AG04449 (cell line): ENCODE results near the gene ZNF580.

Experiments used
- CTCF ChIA-PET: fragments of 350-600 bp; formaldehyde crosslinking; extraction: SDS; loops from one replicate; lab custom pipeline; 2021; ENCODE audit warnings: antibody characterized with exemption; lab: Yijun Ruan, JAX
- POLR2A ChIA-PET: fragments of 400-600, 350-600 bp; formaldehyde crosslinking; extraction: SDS; loops from one replicate; lab custom pipeline; 2020; ENCODE audit warnings: antibody characterized with exemption, inconsistent platforms; lab: Yijun Ruan, JAX
- DNase-seq: peaks from one replicate; pipeline ENCODE4 v3.0.0-alpha.2; 2010; ENCODE audit warnings: low read depth, low spot score
- H3K4me3 ChIP-seq: 2 replicates; pipeline ENCODE4 v1.5.1; 2011; ENCODE audit warnings: low read depth, mild to moderate bottlenecking, control low read depth, low read length
- CTCF ChIP-seq: IDR thresholded peaks from one replicate; pipeline ENCODE4 v1.5.1; 2011; ENCODE audit warnings: mild to moderate bottlenecking, moderate library complexity, low read length, control low read depth, inconsistent platforms; ENCODE audit not compliant: insufficient read depth; ENCODE audit errors: missing control alignments

The ZNF580 gene

GRCh38 chr19:55647732-55648584 lies 7.2 kb downstream of the ZNF580 start, which contains the start of gene CCDC106:
Gene CCDC106, plus strand, starts transcription at chr19:55648212. Its CDS starts 835 bp downstream, at chr19:55649047.
- POLR2A ChIA-PET: interaction anchor here (0.6 to 0.7 kb wide), 2 partner anchors 13 to 74 kb away, joined by 3 read pairs; no protein-coding TSS in a partner anchor
- peak within 1 kb of the TSS; percentile 84 for H3K4me3 ChIP-seq
- CTCF ChIA-PET: interaction anchor here (1.1 to 5.7 kb wide), 5 partner anchors 12 to 180 kb away, joined by 3 to 51 read pairs (median 9); no protein-coding TSS in a partner anchor
- no peak for TF ChIP-seq CTCF
- DNase-seq: no peak

DNA sequence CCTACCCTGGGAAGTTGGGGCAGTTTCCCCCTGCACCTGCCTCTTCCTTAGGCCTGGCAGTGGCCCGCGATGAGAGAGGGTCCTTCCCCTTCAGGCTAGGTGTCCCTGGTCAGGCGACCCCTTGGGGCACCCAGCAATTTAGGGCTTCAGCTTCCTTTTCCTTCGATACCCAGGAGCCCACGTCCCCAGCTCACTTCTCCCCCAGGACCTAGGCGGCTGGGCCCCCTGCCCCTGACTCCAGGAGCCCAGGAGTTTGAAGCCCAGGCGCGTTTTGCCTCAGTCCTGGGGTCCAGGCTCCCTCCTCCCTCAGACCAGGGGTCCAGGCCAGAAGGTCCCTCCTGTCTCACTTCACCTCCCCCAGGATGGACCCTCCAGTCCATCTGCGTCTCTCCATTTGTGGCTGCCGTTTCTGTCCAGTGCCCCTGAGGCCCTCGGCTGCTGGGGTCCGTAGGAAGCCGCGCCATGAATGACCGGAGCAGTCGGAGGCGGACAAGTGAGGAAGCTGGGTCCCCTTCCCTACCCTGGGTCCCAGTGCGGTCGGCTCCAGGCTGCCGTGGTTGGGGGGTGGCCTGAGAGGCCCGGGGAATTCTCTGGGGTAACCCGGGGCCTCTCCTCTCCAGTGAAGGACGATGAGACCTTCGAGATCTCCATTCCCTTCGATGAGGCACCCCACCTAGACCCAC lies 7.9 kb downstream of the ZNF580 start:
- no peak for DNase-seq
- H3K4me3 ChIP-seq: peak overlapping the region; percentile 84
- no peak for TF ChIP-seq CTCF
- ChIA-PET POLR2A (interaction anchor here (0.6 kb wide), 1 partner anchor 74 kb away, joined by 3 read pairs; no protein-coding TSS in a partner anchor), CTCF (interaction anchor here (0.9 to 5.7 kb wide), 5 partner anchors 11 to 24 kb away, joined by 3 to 51 read pairs (median 5); no protein-coding TSS in a partner anchor)

GRCh38 chr19:55649268-55650125 lies 8.7 kb downstream of the ZNF580 start:
- ChIA-PET CTCF (interaction anchor here (0.9 to 5.7 kb wide), 3 partner anchors 12 to 17 kb away, joined by 3 to 51 read pairs (median 5); no protein-coding TSS in a partner anchor), POLR2A (no interaction called here)
- peak overlapping the region; percentile 84 for H3K4me3 ChIP-seq
- no peak for TF ChIP-seq CTCF
- DNase-seq: no peak

GRCh38 chr19:55650126-55650557 lies 9.3 kb downstream of the ZNF580 start:
- H3K4me3 ChIP-seq: no peak overlapping the region
- no peak for DNase-seq
- TF ChIP-seq CTCF: no peak
- CTCF ChIA-PET: interaction anchor here (5.7 kb wide), 1 partner anchor 17 kb away, joined by 51 read pairs; no protein-coding TSS in a partner anchor
- POLR2A ChIA-PET: no interaction called here

DNA sequence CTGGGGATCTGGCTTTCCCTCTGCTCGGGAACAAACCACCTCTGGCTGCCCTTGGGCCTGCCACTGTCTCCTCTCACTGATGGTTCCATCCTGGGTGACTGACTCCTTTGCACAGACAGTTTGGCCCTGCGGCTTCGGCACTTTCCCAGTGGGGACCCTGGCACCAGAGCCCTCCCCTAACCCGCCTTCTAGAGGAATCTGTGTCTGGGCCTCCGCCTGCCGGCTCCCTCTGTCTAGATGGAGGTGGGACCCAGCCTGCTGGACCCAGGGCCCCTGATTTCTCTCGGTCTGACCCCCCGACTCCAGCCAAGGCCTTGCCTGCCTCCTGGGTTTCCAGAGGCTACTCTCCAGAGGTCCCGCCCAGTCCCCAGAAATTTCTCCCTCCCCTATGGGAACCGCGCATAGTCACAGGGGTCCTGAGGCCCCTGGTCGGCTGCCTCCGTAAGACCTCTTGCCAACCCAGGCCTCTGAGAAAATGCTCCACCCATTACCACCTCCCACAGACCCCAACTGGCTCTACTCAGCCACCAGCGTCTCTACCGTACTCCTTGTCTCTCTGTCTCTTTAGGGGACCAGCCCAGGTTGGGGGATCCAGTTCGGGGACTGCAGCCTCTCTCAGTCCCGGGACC lies 9.9 kb downstream of the ZNF580 start:
- no peak for DNase-seq
- ChIA-PET CTCF (interaction anchor here (5.7 kb wide), 1 partner anchor 18 kb away, joined by 51 read pairs; no protein-coding TSS in a partner anchor), POLR2A (no interaction called here)
- TF ChIP-seq CTCF: no peak
- no peak overlapping the region for H3K4me3 ChIP-seq
